Left lobe of liver (tissue), 2 donors: ENCODE measurements around the gene HOXB3. TPM values are rescaled to one million over a fixed set of nuclear protein-coding genes. Genes with fewer than 3 reads are reported as not detected.

Experiments used
- ATAC-seq: fragments of 200-7000 bp; cut with Tn5 transposase; one replicate; pipeline ENCODE4 v1.9.1; 2020; ENCODE audit warnings: mild to moderate bottlenecking, moderate library complexity
- DNase-seq: peaks from one replicate; pipeline ENCODE4 v3.0.0-alpha.2; 2020; ENCODE audit warnings: low spot score
- total RNA-seq: library from RNA; stranded (reverse); gene quantifications from one replicate; pipeline ENCODE4 v1.2.1, GENCODE V29; 2021
- donor health status: DM: no; HTN: no; CAD: no; lungs with moderate emphysema.
- donor health status: DM: no; HTN: yes; CAD: no.

The HOXB3 gene
- total RNA-seq, 1 donor from 2014 or later = 1.9 TPM

GRCh38 chr17:48626245-48627117 lies 36.4 kb upstream of the HOXB3 start, which contains the start of gene HOXB9:
HOXB9 (minus strand) TSS chr17:48626358; CDS start chr17:48626269, 89 bp downstream.
- ATAC-seq = no peak
- DNase-seq = no peak

- peak; percentile 74 for ATAC-seq
- DNase-seq = no peak
Measured at GRCh38 chr17:48625495-48626244, 35.6 kb upstream of the HOXB3 start.

GRCh38 chr17:48624544-48625494 lies 34.8 kb upstream of the HOXB3 start:
- ATAC-seq (peak; percentile 73), DNase-seq (no peak)

DNA sequence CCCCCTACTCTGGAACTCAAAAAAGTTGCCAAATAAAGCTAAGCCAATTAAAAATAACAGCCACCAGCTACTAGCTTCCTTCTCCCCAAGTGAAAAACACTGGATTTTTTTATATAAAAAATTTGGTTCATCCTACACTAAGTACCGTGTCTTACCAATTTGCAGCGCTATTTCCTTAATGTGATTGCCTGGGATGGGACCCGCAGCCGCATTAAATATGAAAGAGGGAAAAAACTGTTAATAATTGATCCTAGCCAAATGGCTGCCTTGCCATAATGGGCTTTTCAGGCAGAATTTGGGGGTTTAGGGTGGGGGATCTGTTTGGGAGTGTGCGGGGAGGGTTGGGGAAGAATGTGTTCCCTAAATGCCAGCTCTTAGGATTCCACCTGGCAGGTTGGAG lies 34.1 kb upstream of the HOXB3 start:
- no peak for DNase-seq
- ATAC-seq = no peak

DNA sequence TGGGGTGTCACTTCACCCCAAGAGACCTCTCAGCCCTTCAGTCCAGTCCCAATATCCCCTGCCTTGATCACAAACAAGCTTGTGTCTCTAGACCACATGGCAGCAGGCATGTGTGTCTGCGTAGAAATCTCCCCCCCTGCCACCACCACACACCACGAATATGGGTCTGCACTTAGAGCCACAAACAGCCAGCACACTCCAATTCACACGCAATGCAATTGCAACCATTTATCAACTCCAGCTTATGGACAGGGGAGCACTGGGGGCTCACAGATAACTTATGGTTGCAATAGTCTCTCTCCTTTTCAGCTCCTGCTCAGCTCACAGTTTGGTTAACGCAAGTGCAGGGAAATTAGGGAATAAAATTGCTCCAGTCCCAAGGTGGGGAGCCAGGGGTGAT lies 33.5 kb upstream of the HOXB3 start:
- no peak for ATAC-seq
- no peak for DNase-seq

DNA sequence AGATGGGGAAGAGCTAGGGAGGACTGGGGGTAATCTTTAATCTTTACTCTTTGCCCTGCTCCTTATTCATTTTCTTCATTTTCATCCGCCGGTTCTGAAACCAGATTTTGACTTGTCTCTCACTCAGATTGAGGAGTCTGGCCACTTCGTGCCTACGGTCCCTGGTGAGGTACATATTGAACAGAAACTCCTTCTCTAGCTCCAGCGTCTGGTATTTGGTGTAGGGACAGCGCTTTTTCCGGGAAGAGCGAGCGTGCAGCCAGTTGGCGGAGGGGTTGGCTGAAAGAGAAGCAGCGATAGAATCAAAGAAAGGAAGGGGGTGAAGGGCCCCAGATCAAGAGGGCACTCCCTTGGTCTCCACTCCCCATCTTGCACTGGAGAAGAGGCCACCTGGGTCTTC lies 32.8 kb upstream of the HOXB3 start:
- no peak for ATAC-seq
- DNase-seq = no peak

DNA sequence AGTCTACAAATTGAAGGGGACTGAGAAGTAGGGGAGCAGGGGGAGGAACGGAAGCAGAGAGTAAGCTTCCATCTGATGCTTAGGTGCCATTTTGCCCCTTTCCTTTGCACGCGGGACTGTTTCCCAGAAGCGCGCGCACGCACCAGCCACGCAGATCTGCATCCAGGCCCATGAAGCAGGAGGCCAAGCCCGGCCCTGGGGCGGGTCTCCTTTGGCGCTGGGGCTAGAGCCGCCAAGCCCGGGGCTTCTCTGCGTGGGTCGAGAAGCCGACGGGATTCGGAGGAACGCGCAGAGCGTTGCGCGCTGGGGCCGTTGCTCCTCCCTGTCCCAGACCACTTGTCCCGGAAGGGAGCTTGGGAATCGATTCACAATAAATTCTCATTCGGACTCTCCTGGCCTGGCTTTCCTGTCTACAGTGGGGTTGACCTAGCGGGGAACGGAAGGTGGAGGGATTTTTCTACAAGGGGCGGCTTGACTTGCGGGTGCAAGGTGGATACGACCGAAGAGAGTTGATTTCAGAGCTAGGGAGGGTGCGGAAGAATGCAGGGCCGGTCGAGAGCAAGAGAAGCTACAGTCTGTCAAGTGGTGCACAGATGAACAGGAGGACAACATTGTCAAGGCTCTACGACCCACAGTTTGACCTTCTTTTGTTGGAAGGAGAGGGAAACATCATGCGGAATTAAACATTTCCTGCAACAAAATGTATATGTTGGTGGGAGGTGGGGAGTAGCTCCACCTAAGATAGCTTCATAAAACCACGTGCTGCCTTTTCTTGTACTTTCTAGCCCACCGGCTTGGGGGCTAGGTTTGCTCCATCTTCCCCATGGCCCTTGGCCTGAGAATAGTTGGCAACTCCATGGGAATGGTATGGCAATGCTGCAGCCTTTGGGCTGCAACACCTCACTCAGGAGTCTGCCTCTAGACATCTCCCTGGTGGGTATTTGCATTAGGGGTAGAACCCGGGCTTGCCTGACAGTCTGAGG lies 31.7 kb upstream of the HOXB3 start:
- DNase-seq = no peak
- ATAC-seq = no peak

- ATAC-seq = no peak
- DNase-seq = no peak
Measured at GRCh38 chr17:48620461-48621139, 30.6 kb upstream of the HOXB3 start.

- ATAC-seq = no peak
- no peak for DNase-seq
Measured at GRCh38 chr17:48619826-48620449, 29.9 kb upstream of the HOXB3 start.

GRCh38 chr17:48618256-48618896 lies 28.3 kb upstream of the HOXB3 start:
- peak; percentile 99 for ATAC-seq
- DNase-seq = peak; percentile 83

DNA sequence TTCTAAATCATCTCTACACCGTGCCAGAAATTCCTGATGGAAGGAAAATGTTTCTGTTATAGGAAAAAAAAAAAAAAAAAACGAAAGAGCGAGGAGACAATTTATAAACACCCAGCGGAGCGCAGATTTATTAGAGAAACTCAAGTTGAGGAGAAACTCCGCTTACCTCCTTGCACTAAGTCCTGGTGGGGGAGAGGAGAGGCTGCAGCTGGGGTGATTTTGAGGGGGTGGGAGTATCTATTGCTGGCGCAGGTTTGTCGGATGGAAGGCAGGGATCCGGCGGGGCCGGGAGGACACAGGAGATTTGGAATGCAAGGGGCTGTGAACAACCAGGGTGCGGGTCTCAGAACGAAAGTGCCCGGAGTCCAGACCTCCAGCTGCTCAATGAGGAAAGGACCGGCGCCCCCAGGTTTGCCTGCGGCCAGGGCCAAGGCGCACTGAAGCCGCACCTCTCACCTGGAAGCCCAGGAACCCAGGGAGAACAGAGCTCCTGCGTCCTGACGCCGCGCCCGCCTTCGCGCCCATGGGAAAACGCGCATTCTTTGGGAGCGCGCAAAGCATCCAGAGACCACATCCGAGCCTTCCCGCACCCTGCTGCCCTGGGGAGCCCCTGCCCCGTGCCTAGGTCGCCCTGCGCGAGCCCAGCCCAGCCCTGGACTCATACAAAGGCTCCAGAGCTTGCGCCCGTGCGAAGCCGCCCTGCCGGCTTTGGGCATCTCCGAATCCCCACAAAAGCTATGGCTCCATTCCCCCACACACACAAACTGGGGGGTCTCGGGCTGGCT lies 27.6 kb upstream of the HOXB3 start:
- DNase-seq (no peak), ATAC-seq (no peak)

- ATAC-seq (no peak), DNase-seq (no peak)
Measured at GRCh38 chr17:48616717-48617470, 26.9 kb upstream of the HOXB3 start.

GRCh38 chr17:48615963-48616716 lies 26.1 kb upstream of the HOXB3 start:
- ATAC-seq (no peak), DNase-seq (no peak)

- DNase-seq = no peak
Measured at GRCh38 chr17:48615047-48615962, 25.3 kb upstream of the HOXB3 start, which contains the start of gene HOXB8. HOXB8 (minus strand) TSS chr17:48615292; CDS start chr17:48614704, 588 bp downstream.

More at GRCh38 chr17:48615047-48615962, 25.3 kb upstream of the HOXB3 start, which contains the start of gene HOXB8:
- no peak for ATAC-seq
